PFSK-1 (cell line): ENCODE data around the gene YJU2.

Experiments
- FOXP2 ChIP-seq: optimal IDR thresholded peaks from 2 replicates; pipeline ENCODE3; 2011; ENCODE audit warnings: borderline replicate concordance, control low read depth, inconsistent platforms; ENCODE audit not compliant: insufficient read depth; ENCODE audit errors: extremely low read length, extremely low read depth
- POLR2AphosphoS5 ChIP-seq: IDR thresholded peaks from 2 replicates; pipeline ENCODE4 v1.6.1; 2012; ENCODE audit warnings: low read depth, mild to moderate bottlenecking, control low read depth, low read length, moderate library complexity
- TAF1 ChIP-seq: IDR thresholded peaks from 2 replicates; pipeline ENCODE4 v1.6.1; 2012; ENCODE audit warnings: low read length, control low read depth, borderline replicate concordance; ENCODE audit not compliant: insufficient read depth

DNA sequence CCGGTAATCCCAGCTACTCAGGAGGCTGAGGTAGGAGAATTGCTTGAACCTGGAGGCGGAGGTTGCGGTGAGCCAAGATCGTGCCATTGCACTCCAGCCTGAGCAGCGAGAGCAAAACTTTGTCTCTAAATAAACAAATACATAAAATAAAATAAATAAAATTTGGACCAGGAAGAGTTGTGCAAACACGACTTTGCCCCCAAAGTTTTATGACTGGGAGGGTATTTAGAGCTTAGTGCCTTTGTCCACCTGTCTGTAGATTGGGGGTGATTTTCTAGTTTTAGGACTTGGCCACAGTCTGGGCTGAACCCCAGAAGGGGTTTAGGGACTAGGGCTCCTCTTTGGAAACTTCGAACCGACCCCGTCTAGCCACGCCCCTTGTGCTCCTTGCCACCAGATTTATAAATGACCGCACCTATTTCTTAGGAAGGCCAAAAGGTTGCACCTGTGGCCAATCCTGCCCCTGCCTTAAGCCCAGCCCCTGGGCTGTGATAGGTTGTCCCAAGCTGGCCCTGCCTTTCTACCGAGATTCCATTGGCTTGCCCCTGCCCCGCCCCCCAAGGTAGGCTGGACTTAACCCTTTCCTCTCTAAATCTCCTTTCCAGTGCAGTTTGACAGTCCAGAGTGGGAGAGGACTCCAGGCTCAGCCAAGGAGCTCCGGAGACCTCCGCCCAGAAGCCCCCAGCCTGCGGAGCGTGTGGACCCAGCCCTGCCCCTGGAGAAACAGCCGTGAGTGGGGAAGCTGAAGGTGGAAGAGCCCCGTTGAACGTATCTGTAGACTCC is 37.5 kb downstream of the YJU2 start:
- TF ChIP-seq POLR2AphosphoS5 (no peak), FOXP2 (no peak), TAF1 (no peak)
